HG03175 (cell line): ENCODE results near the gene CLK4.

Experiments used
- ATAC-seq: cut with Tn5 transposase; IDR thresholded peaks from one replicate; pipeline ENCODE4 v1.9.1; 2021; ENCODE audit warnings: mild to moderate bottlenecking, moderate library complexity; ENCODE audit not compliant: unreplicated experiment

CLK4 gene

GRCh38 chr5:178640331-178641045 lies 13.6 kb upstream of the CLK4 start:
- ATAC-seq = no peak

- no peak for ATAC-seq
These were observed 10.7 kb upstream of the CLK4 start for GRCh38 chr5:178637356-178638074.

GRCh38 chr5:178632285-178632684 lies 5.4 kb upstream of the CLK4 start:
- no peak for ATAC-seq

GRCh38 chr5:178630951-178631350 lies 4.1 kb upstream of the CLK4 start:
- no peak for ATAC-seq

- no peak for ATAC-seq
These were observed 3.7 kb upstream of the CLK4 start for GRCh38 chr5:178630475-178630930.

- no peak for ATAC-seq
These were observed 379 bp upstream of the CLK4 start for GRCh38 chr5:178627259-178627598.

GRCh38 chr5:178625679-178626483 lies 969 bp downstream of the CLK4 start:
- ATAC-seq = peak; percentile 21

GRCh38 chr5:178624631-178625546 lies 2.0 kb downstream of the CLK4 start:
- no peak for ATAC-seq

GRCh38 chr5:178622679-178623247 lies 4.1 kb downstream of the CLK4 start:
- ATAC-seq = no peak

GRCh38 chr5:178619390-178619789 lies 7.5 kb downstream of the CLK4 start:
- ATAC-seq = no peak

- no peak for ATAC-seq
These were observed 14.6 kb downstream of the CLK4 start for GRCh38 chr5:178612299-178612698.

- no peak for ATAC-seq
These were observed 20.6 kb downstream of the CLK4 start for GRCh38 chr5:178606269-178606668.

- ATAC-seq = no peak
These were observed 21.1 kb downstream of the CLK4 start for GRCh38 chr5:178605788-178606187.

GRCh38 chr5:178602752-178603151 lies 24.1 kb downstream of the CLK4 start:
- ATAC-seq = no peak

- ATAC-seq = no peak
These were observed 31.1 kb downstream of the CLK4 start for GRCh38 chr5:178595750-178596149.

- no peak for ATAC-seq
These were observed 31.7 kb downstream of the CLK4 start for GRCh38 chr5:178595150-178595549.

GRCh38 chr5:178590924-178591423 lies 35.9 kb downstream of the CLK4 start:
- ATAC-seq = no peak

GRCh38 chr5:178590141-178590923 lies 36.5 kb downstream of the CLK4 start, which contains the start of gene COL23A1:
TSS of gene COL23A1 (minus strand) at chr5:178590393.
- no peak for ATAC-seq
